Neural progenitor cell (in vitro differentiated cells): ENCODE data around the gene NR4A3.

Experiments
- CTCF ChIP-seq: fragments of 200-600 bp; sonication (generic); IDR thresholded peaks from 2 replicates; pipeline ENCODE4 v1.5.1; 2017; ENCODE audit warnings: antibody characterized with exemption, mild to moderate bottlenecking
- EZH2 ChIP-seq: fragments of 200-600 bp; sonication (generic); IDR thresholded peaks from 2 replicates; pipeline ENCODE4 v1.6.1; 2017; ENCODE audit warnings: antibody characterized with exemption, mild to moderate bottlenecking, moderate library complexity
- EZH2phosphoT487 ChIP-seq: fragments of 200-600 bp; sonication (generic); IDR thresholded peaks from 2 replicates; pipeline ENCODE4 v1.6.1; 2017; ENCODE audit warnings: antibody characterized with exemption

- no peak for TF ChIP-seq CTCF
- TF ChIP-seq EZH2: no peak
- TF ChIP-seq EZH2phosphoT487: no peak
Observed at GRCh38 chr9:99895510-99895909, 73.8 kb downstream of the NR4A3 start.
